Peyer's patch (tissue), 4 donors: ENCODE data around the gene KCNJ2. TPM values are rescaled to one million over a fixed set of nuclear protein-coding genes. Genes with fewer than 3 reads are reported as not detected.

ENCODE experiments used
- DNase-seq, 3 donors: peaks; one replicate each; pipeline ENCODE4 v3.0.0-alpha.2; 2017 to 2019
- H3K27ac ChIP-seq, 4 donors: fragments of 200-600 bp; sonication (generic); one replicate each; pipeline ENCODE4 v1.5.1; 2016 to 2019
- H3K27me3 ChIP-seq, 2 donors: fragments of 200-600 bp; sonication (generic); one replicate each; pipeline ENCODE4 v1.5.1; 2019
- H3K36me3 ChIP-seq, 3 donors: fragments of 200-600 bp; sonication (generic); one replicate each; pipeline ENCODE4 v1.5.1; 2016 to 2019
- H3K4me1 ChIP-seq, 4 donors: fragments of 200-600 bp; sonication (generic); one replicate each; pipeline ENCODE4 v1.5.1; 2016 to 2019
- H3K4me3 ChIP-seq, 4 donors: fragments of 200-600 bp; sonication (generic); 1 replicate in 3 of 4; 2 replicates in 1 of 4; pipeline ENCODE4 v1.5.1; 2016 to 2019; ENCODE audit warnings: mild to moderate bottlenecking in 1 of 4
- H3K9me3 ChIP-seq, 4 donors: fragments of 200-600 bp; sonication (generic); one replicate each; pipeline ENCODE4 v1.5.1; 2016 to 2019; ENCODE audit warnings: mild to moderate bottlenecking in 1 of 4
- CTCF ChIP-seq, 6 experiments: fragments of 450-650 bp in 4 of 6; fragments of 200-600 bp in 2 of 6; sonication (generic) in 1 of 6; IDR thresholded peaks; one replicate each; pipeline ENCODE4 v1.5.1; 2017 to 2019; ENCODE audit warnings: antibody characterized with exemption in 6 of 6, mild to moderate bottlenecking in 3 of 6, moderate library complexity in 1 of 6
- POLR2A ChIP-seq, 2 donors: fragments of 450-650 bp; IDR thresholded peaks; one replicate each; pipeline ENCODE4 v1.5.1; 2017; ENCODE audit warnings: antibody characterized with exemption in 2 of 2, mild to moderate bottlenecking in 2 of 2, moderate library complexity in 2 of 2
- total RNA-seq, 4 donors: library from RNA; depleted of rRNA; stranded (reverse); fragments of >200 nt; gene quantifications; one replicate each; pipeline ENCODE4 v1.1.0, GENCODE V29; 2016

The KCNJ2 gene
- total RNA-seq, 4 donors from 2014 or later, result 0.70 to 7.4 (median 3.0) TPM

GRCh38 chr17:70185285-70185684, 16.0 kb downstream of the KCNJ2 start:
- H3K9me3 ChIP-seq, result no peaks in the 10 kb centered on the region
- no peak overlapping the region for H3K4me3 ChIP-seq
- TF ChIP-seq CTCF (IDR thresholded peaks at IDR 0.05) (no peak), POLR2A (IDR thresholded peaks at IDR 0.05) (no peak)
- H3K4me1 ChIP-seq, result no peaks in the 10 kb centered on the region
- H3K36me3 ChIP-seq, result no peaks in the 10 kb centered on the region
- DNase-seq, result no peak
- no peak overlapping the region for H3K27ac ChIP-seq
- no peaks in the 10 kb centered on the region for H3K27me3 ChIP-seq

- Histone ChIP-seq H3K27me3 (no peaks in the 10 kb centered on the region), H3K4me1 (no peaks in the 10 kb centered on the region), H3K4me3 (no peak overlapping the region), H3K27ac (no peak overlapping the region), H3K36me3 (no peaks in the 10 kb centered on the region), H3K9me3 (no peaks in the 10 kb centered on the region)
- no peak for TF ChIP-seq CTCF (IDR thresholded peaks at IDR 0.05)
- no peak for TF ChIP-seq POLR2A (IDR thresholded peaks at IDR 0.05)
- DNase-seq, result no peak
Measured at GRCh38 chr17:70187383-70187782, 18.1 kb downstream of the KCNJ2 start.

- Histone ChIP-seq H3K36me3 (no peaks in the 10 kb centered on the region), H3K4me1 (no peaks in the 10 kb centered on the region), H3K4me3 (no peak overlapping the region), H3K27me3 (no peaks in the 10 kb centered on the region), H3K9me3 (no peaks in the 10 kb centered on the region), H3K27ac (no peak overlapping the region)
- TF ChIP-seq POLR2A (IDR thresholded peaks at IDR 0.05) (no peak), CTCF (IDR thresholded peaks at IDR 0.05) (no peak)
- no peak for DNase-seq
Measured at GRCh38 chr17:70190959-70191805, 21.9 kb downstream of the KCNJ2 start.

GRCh38 chr17:70195091-70195490, 25.8 kb downstream of the KCNJ2 start:
- H3K27me3 ChIP-seq, result no peaks in the 10 kb centered on the region
- no peaks in the 10 kb centered on the region for H3K36me3 ChIP-seq
- H3K27ac ChIP-seq, result no peak overlapping the region
- no peaks in the 10 kb centered on the region for H3K4me1 ChIP-seq
- TF ChIP-seq CTCF (IDR thresholded peaks at IDR 0.05) (no peak), POLR2A (IDR thresholded peaks at IDR 0.05) (no peak)
- no peak overlapping the region for H3K4me3 ChIP-seq
- H3K9me3 ChIP-seq, result no peaks in the 10 kb centered on the region
- DNase-seq, result no peak

GRCh38 chr17:70201872-70202419, 32.6 kb downstream of the KCNJ2 start:
- no peaks in the 10 kb centered on the region for H3K4me1 ChIP-seq
- no peak overlapping the region for H3K27ac ChIP-seq
- no peak for DNase-seq
- no peaks in the 10 kb centered on the region for H3K27me3 ChIP-seq
- H3K9me3 ChIP-seq, result no peaks in the 10 kb centered on the region
- H3K4me3 ChIP-seq, result no peak overlapping the region
- H3K36me3 ChIP-seq, result no peaks in the 10 kb centered on the region
- TF ChIP-seq POLR2A (IDR thresholded peaks at IDR 0.05), result no peak
- no peak for TF ChIP-seq CTCF (IDR thresholded peaks at IDR 0.05)
